Right atrium auricular region (tissue), 2 donors: ENCODE measurements around the gene GRIP1. TPM values are rescaled to one million over a fixed set of nuclear protein-coding genes. Genes with fewer than 3 reads are reported as not detected.

Experiments used
- DNase-seq: peaks from one replicate; pipeline ENCODE4 v3.0.0-alpha.2; 2019; ENCODE audit warnings: low spot score
- H3K27ac ChIP-seq, 2 donors: fragments of 200-600 bp; sonication (generic); 1 replicate in 1 of 2; 2 replicates in 1 of 2; pipeline ENCODE4 v1.5.1; 2016 to 2019
- H3K27me3 ChIP-seq, 2 donors: fragments of 200-600 bp; sonication (generic); one replicate each; pipeline versions ENCODE4 v1.5.1 to v1.6.0; 2017 to 2019
- H3K36me3 ChIP-seq: fragments of 200-600 bp; sonication (generic); one replicate; pipeline ENCODE4 v1.5.1; 2016
- H3K4me1 ChIP-seq, 2 donors: fragments of 200-600 bp; sonication (generic); one replicate each; pipeline versions ENCODE4 v1.5.1 to v1.6.0; 2017 to 2019
- H3K4me3 ChIP-seq, 2 donors: fragments of 200-600 bp; sonication (generic); 1 replicate in 1 of 2; 2 replicates in 1 of 2; pipeline ENCODE4 v1.5.1; 2017 to 2019; ENCODE audit warnings: mild to moderate bottlenecking in 1 of 2, moderate library complexity in 1 of 2
- H3K9me3 ChIP-seq, 2 donors: fragments of 200-600 bp; sonication (generic); one replicate each; pipeline ENCODE4 v1.5.1; 2019
- total RNA-seq, 2 donors: library from RNA; depleted of rRNA; stranded (reverse); fragments of >200 nt; gene quantifications; one replicate each; pipeline ENCODE4 v1.1.0, GENCODE V29; 2016
- TF ChIP-seq, protein P1 (sequence below), 2 donors: fragments of 200-600 bp; sonication (generic); IDR thresholded peaks; one replicate each; pipeline ENCODE4 v1.5.1; 2019; ENCODE audit warnings: antibody characterized with exemption in 2 of 2

Gene GRIP1
- total RNA-seq, 2 donors from 2014 or later: 5.3 to 12.6 TPM

DNA sequence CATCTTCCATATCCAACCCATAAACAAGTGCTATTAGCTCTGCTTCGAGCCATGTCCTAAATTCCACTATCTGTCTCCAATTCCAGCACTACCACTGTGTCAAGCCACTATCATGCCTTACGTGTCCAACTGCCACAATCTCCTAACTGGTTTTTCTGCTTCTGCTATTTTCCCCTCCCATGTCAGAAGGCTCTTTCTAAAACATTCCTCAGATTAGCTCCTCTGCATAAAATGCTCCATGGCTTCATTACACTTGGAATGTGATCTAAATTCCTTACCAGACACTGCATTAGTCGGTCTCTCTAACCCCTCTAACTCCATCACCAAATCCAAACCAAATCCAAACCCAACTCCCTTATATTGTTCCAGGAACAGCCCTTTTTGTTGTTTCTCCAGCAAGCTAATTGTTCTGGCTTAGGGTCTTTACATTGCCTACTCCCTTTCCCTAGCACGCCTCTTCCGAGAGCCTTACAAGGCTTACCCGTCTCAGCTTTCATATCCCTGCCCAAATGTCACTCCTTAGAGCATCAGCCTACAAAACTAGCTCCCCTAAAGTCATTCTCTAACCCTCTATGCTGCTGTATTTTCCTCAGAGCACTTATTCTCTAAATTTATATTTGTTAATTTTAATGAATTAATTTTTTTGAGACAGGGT, 236.8 kb downstream of the GRIP1 start:
- no peak for DNase-seq
- TF ChIP-seq, protein P1, sequence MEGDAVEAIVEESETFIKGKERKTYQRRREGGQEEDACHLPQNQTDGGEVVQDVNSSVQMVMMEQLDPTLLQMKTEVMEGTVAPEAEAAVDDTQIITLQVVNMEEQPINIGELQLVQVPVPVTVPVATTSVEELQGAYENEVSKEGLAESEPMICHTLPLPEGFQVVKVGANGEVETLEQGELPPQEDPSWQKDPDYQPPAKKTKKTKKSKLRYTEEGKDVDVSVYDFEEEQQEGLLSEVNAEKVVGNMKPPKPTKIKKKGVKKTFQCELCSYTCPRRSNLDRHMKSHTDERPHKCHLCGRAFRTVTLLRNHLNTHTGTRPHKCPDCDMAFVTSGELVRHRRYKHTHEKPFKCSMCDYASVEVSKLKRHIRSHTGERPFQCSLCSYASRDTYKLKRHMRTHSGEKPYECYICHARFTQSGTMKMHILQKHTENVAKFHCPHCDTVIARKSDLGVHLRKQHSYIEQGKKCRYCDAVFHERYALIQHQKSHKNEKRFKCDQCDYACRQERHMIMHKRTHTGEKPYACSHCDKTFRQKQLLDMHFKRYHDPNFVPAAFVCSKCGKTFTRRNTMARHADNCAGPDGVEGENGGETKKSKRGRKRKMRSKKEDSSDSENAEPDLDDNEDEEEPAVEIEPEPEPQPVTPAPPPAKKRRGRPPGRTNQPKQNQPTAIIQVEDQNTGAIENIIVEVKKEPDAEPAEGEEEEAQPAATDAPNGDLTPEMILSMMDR (IDR thresholded peaks at IDR 0.05): no peak
- Histone ChIP-seq H3K9me3 (no peaks in the 10 kb centered on the region), H3K27ac (no peak overlapping the region), H3K36me3 (no peaks in the 10 kb centered on the region), H3K27me3 (no peaks in the 10 kb centered on the region), H3K4me3 (no peak overlapping the region), H3K4me1 (no peaks in the 10 kb centered on the region)

DNA sequence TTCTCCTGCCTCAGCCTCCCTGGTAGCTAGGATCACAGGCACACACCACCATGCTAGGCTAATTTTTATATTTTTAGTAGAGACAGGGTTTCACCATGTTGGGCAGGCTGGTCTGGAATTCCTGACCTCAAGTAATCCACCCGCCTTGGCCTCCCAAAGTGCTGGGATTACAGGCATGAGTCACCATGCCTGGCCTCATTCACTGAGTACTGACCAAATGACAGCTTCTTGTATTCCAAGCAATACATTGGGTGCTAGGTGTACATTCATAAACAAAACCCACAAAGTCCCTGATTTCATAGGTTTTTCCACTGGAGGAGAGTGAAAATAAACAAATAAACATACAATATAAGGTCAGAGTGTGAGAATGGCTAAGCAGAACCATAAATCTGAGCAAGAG, 240.3 kb downstream of the GRIP1 start:
- Histone ChIP-seq H3K9me3 (no peaks in the 10 kb centered on the region), H3K36me3 (no peaks in the 10 kb centered on the region), H3K27me3 (no peaks in the 10 kb centered on the region), H3K4me1 (no peaks in the 10 kb centered on the region), H3K4me3 (no peak overlapping the region), H3K27ac (no peak overlapping the region)
- TF ChIP-seq, protein P1 (IDR thresholded peaks at IDR 0.05): no peak
- DNase-seq: no peak

DNA sequence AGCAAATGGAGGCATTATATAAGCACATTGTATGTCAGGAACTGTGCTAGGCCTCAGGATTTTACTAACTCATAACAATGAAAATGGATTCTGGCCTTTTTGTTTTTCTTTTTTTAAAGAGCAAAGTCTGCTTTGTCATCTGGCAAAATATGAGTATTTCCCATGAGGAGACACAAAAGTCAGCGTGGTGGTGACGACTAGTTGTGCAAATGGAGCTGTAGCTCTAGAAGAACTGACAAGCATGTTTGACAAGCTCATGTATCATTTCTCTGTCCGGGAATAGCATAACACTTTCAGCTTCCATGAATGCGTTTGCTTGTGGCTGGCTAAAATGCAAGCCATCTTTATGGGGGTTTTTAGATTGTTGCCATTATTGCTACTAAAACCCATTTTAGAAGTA, 248.8 kb downstream of the GRIP1 start:
- no peaks in the 10 kb centered on the region for H3K36me3 ChIP-seq
- DNase-seq: no peak
- H3K4me1 ChIP-seq: no peaks in the 10 kb centered on the region
- no peak overlapping the region for H3K27ac ChIP-seq
- H3K4me3 ChIP-seq: no peak overlapping the region
- H3K9me3 ChIP-seq: no peaks in the 10 kb centered on the region
- TF ChIP-seq, protein P1 (IDR thresholded peaks at IDR 0.05): no peak
- H3K27me3 ChIP-seq: no peaks in the 10 kb centered on the region

DNA sequence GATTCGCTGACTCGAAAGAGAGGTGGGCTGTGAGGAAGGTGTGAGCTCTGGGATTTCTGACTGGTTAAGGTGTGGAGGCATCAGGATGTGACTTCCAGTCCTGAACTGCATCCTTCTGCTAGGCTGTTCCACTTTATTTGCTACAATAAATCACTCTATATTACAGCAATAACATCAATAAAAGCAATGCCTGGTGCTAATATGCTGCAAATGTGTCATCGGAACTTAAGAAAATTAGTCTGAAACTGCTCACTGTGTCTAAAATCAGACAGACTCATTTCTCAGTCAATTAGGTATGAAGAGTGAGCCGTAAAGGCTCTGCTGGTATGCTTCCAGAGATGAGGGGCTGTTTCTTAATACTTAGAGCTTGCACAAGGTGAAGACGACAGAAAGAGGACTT, 250.0 kb downstream of the GRIP1 start:
- no peak for DNase-seq
- TF ChIP-seq, protein P1 (IDR thresholded peaks at IDR 0.05): no peak
- H3K36me3 ChIP-seq: no peaks in the 10 kb centered on the region
- no peaks in the 10 kb centered on the region for H3K4me1 ChIP-seq
- H3K27ac ChIP-seq: no peak overlapping the region
- no peaks in the 10 kb centered on the region for H3K27me3 ChIP-seq
- H3K9me3 ChIP-seq: peaks cover 0 to 5% of the 10 kb centered on the region in 2 donors
- no peak overlapping the region for H3K4me3 ChIP-seq

DNA sequence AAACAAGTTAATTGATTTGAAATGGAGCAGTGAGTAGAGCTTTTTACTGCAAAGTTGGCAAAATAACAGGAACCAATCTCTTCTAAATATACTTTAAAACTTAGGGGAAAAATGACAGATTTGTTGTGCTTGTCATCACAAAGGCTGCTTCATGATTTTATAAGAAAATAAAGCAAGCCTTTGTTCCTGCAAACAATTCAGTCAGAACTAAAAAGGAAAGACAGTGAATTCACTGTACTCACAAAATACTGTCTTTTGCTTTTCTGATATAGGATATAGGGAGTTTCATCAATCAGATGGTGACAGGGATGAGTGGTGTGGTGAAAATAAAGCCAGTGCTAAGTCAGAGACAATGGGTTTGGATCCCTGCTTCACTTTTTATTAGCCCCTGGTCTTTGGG, 250.6 kb downstream of the GRIP1 start:
- no peak for DNase-seq
- H3K27me3 ChIP-seq: no peaks in the 10 kb centered on the region
- H3K9me3 ChIP-seq: peaks cover 0 to 5% of the 10 kb centered on the region in 2 donors
- H3K27ac ChIP-seq: no peak overlapping the region
- TF ChIP-seq, protein P1 (IDR thresholded peaks at IDR 0.05): no peak
- no peaks in the 10 kb centered on the region for H3K4me1 ChIP-seq
- no peak overlapping the region for H3K4me3 ChIP-seq
- no peaks in the 10 kb centered on the region for H3K36me3 ChIP-seq

DNA sequence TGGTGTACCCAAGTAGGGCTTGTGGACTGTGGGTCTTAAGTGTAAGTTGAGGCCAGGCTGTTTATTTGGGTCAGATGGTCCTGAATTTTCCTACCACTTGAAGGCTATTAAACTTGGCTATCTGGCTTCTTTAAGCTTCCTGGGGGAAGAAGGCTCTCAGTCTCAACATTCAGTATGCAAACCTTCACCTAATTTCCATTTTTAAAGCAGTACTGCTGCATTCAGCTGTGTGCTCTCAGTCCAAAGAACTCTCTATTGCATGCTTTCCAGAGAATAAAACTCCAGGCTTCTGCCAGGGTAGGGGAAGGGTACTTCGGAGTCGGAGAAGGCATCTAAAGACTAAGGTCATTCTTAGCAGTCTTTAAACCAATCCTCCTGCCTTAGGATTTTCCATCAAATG, 252.2 kb downstream of the GRIP1 start:
- peaks cover 0 to 5% of the 10 kb centered on the region in 2 donors for H3K9me3 ChIP-seq
- no peak overlapping the region for H3K27ac ChIP-seq
- H3K4me1 ChIP-seq: no peaks in the 10 kb centered on the region
- H3K27me3 ChIP-seq: no peaks in the 10 kb centered on the region
- H3K36me3 ChIP-seq: no peaks in the 10 kb centered on the region
- no peak for DNase-seq
- TF ChIP-seq, protein P1 (IDR thresholded peaks at IDR 0.05): no peak
- no peak overlapping the region for H3K4me3 ChIP-seq
